DMS 273 treated with DMSO at 0.1 percent for 48 hours (cell line): ENCODE measurements around the gene ORC3.
"Not testable (repeated sequence)": the region's sequence is repeated elsewhere in the genome, so short reads cannot be mapped to it uniquely, and the experiment has no call there.

Experiments used
- DNase-seq: peaks from one replicate; lab custom pipeline; 2025; lab: John Stamatoyannopoulos, UW

ORC3 gene

GRCh38 chr6:87600576-87600975, 10.6 kb downstream of the ORC3 start:
- no peak for DNase-seq

DNA sequence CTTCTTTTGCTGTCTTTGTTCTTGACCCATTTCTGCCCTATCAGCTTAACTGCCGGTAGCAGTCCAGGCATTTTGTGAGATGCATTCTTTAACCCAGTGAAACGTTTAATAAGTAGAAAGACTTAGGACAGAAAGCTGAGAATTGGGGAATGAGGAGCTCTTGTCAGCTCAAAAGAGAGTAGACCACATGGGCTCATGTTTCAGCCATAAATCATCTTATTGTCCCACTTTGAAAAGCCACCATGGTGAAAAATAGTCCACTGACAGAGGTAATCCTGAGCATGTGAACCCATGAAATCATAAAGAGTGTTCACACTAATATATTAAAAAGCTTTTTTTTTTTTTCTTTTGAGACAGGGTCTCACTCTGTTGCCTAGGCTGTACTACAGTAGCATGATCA, 16.3 kb downstream of the ORC3 start:
- no peak for DNase-seq

DNA sequence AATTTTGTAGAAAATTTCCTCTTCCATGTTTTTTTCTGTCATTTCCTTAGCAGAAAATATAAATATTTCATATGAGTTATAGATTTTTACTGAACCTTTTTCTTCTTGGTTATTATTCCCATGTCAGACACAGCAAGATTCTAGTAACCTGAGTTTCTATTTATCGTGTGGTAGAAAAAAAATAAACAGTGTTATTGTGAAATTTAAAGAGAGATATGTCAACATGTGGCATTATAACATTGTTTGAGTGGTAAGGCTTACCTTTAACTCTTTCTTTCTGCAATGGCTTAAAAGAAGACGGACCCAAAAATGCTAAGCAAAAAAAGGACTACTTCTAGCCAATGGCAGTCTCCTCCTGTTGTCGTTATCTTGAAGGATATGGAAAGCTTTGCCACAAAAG, 18.9 kb downstream of the ORC3 start:
- DNase-seq: no peak

DNA sequence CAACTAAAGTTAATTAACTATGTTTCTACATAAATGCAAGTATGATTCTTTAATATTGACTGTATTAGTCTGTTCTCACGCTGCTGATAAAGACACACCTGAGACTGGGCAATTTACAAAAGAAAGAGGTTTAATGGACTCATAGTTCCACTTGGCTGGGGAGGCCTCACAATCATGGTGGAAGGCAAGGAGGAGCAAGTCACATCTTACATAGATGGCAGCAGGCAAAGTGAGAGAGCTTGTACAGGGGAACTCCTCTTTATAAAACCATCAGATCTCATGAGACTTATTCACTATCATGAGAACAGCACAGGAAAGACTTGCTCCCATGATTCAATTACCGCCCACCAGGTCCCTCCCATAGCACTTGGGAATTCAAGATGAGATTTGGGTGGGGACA, 23.1 kb downstream of the ORC3 start:
- not testable (repeated sequence) for DNase-seq

DNA sequence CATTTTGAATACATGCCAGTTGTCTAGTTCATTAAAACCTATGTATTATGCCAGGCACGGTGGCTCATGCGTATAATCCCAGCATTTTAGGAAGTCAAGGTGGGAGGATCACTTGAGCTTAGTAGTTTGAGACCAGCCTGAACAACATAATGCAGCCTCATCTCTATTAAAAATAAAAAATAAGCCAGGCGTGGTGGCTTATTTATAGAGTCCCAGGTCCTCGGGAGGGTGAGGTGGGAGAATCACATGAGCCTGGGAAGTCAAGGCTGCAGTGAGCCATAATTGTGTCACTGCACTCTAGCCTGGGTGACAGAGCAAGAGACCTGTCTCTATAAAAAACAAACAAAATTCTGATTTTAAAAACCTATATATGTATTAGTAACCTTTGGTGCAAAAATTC, 27.5 kb downstream of the ORC3 start:
- DNase-seq: no peak

DNA sequence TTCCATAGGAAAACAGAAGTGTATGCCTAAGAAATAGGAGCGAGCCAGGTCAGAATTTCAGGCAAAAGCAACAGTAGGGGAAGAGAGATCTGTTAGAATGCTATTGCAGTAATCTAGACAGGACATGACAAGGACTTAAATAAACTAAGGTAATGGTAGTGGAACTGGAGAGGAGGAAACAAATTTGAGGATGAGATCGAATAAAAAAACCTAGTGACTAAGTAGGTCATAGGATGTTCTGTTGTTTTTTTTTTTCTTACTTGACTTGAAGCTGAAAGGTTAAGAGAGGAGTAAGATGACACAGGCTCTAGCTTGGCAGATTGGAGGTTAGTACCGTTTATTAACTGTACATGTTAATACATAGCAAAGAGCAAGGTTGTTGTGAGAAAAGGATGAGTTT, 28.6 kb downstream of the ORC3 start:
- DNase-seq: no peak

GRCh38 chr6:87623248-87623647, 33.3 kb downstream of the ORC3 start:
- DNase-seq: no peak

DNA sequence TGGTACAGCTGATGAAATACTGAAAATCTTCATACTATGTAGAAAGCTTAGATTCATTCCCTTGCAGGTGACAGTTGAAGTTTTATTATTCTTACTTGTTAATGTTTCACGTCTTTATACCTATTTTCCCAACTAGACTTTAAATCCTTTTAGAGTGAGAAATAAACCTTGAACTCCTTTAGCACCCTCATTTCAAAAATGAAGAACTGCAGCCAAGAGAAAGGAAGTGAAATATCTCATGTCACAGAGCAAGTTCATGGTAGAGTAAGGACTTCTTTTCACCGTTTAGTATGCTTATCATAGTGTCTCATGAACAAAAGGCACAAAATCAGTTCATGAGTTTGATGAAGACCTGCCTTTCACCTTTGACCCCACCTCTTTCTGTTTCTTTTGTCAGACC, 38.5 kb downstream of the ORC3 start:
- no peak for DNase-seq

- no peak for DNase-seq
Measured at GRCh38 chr6:87628881-87629280, 38.9 kb downstream of the ORC3 start.

- no peak for DNase-seq
Measured at GRCh38 chr6:87630746-87631145, 40.8 kb downstream of the ORC3 start.

GRCh38 chr6:87633851-87634250, 43.9 kb downstream of the ORC3 start:
- DNase-seq: no peak

DNA sequence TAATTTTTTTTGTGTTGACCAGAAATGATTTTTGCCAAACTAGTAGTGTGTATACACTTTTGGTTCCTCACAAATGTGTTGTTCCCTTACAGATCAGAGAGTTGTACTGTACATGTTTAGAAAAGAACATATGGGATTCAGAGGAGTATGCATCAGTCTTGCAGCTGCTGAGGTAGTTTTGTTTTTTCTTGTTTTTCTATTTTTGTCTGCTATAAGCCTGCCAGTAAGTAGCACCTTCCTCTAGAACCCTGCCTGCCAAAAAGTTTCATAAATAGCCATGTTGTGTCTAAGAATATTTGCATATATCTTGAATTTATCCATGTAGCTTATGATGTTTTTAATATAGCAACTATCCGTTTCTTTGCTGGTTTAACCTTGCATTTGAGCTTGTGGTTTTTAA, 46.4 kb downstream of the ORC3 start:
- no peak for DNase-seq

GRCh38 chr6:87637106-87637505, 47.2 kb downstream of the ORC3 start:
- DNase-seq: no peak

- no peak for DNase-seq
Measured at GRCh38 chr6:87639373-87639772, 49.4 kb downstream of the ORC3 start.

GRCh38 chr6:87641065-87641692, 51.2 kb downstream of the ORC3 start:
- DNase-seq: no peak

GRCh38 chr6:87645080-87645479, 55.1 kb downstream of the ORC3 start:
- no peak for DNase-seq

GRCh38 chr6:87653074-87653962, 63.4 kb downstream of the ORC3 start:
- DNase-seq: no peak

- no peak for DNase-seq
Measured at GRCh38 chr6:87654122-87654521, 64.2 kb downstream of the ORC3 start.

DNA sequence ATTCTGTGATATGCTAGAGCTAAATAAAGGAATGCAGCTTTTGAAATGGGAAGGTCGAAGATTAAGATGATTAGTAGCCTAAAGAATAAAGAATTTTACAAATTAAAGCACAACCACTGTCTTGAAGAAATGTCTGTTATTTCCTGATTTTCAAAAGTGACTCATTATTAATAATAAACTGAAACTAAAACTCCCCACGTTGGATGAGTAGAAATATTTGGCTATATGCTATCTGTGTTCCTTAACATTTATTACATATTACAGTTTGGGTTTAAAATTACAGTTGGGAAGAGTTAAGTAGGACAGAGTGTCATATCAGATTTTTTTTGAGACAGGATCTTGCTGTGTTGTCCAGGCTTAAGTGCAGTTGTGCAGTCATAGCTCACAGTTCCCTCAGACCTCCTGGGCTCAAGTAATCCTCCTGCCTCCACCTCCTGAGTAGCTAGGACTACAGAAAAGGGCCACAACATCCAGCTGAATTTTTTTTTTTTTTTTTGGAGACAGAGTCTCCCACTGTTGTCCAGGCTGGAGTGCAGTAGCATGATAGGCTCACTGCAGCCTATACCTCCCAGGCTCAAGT, 65.0 kb downstream of the ORC3 start:
- no peak for DNase-seq

- DNase-seq: no peak
Measured at GRCh38 chr6:87655824-87656223, 65.9 kb downstream of the ORC3 start.

GRCh38 chr6:87656857-87657256, 66.9 kb downstream of the ORC3 start:
- DNase-seq: no peak

DNA sequence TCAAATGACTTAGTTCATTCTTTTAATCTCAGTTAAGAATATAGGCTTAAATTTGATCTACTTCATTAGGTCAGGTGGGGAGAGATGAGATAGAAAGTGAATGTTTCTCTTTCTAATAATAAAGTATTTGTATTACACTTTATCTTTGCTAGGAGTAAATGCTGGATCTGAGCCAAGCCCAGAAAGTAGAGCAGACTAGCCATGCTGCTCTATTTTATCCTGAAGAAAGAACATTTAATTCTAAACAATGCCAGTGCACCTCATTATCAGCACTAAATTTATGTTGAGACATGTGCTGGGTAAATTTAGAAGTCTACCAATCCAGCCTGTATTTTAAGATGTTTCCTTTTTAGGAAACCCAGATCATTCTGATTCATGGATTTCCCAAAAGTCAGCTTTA, 68.6 kb downstream of the ORC3 start:
- DNase-seq: no peak

DNA sequence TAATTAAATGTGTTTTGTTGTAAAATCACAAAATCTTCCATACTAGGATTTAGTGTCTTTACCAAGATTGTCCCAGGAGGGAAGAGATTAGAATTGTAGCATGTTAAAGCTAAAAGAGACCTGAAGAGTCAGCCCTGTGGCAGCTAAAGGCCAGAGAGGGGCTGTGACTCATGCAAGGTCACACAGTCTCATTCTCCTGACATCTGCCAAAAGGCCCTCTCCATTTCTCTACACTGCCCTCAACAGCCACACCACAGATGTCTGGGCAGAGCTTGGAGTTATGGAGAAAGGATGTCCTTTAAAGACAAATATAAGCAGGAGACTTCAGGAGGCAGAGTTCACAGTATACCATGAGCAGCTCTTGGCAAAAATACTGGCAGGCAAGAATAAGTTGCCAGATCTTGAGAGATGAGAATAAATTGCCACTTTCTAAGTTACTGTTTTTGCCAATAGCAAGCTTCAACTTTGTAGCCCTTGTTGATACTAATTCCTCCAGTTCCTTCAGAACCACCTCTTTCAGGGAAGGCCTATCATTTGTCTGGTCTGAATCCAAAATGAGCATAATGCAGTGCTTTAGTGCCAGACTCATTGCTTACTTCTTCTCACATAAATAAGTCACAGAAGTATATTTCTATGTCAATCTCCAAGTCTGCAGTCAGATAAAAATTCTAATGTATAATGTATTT, 70.4 kb downstream of the ORC3 start:
- DNase-seq: no peak
